ENCODE measurements around the gene COMMD9.
"Not testable (repeated sequence)": the region's sequence is repeated elsewhere in the genome, so short reads cannot be mapped to it uniquely, and the experiment has no call there.

The COMMD9 gene

GRCh38 chr11:36289226-36289852 lies at the start of gene COMMD9:
COMMD9 (minus strand) TSS chr11:36289424; CDS start chr11:36289412, 12 bp downstream.
- DNase-seq = peak; percentile 79

GRCh38 chr11:36333897-36334296 lies 44.7 kb upstream of the COMMD9 start:
- DNase-seq = no peak

GRCh38 chr11:36333468-36333867 lies 44.2 kb upstream of the COMMD9 start:
- DNase-seq = no peak

GRCh38 chr11:36330411-36330810 lies 41.2 kb upstream of the COMMD9 start:
- no peak for DNase-seq

- DNase-seq = no peak
Measured at GRCh38 chr11:36328966-36329673, 39.9 kb upstream of the COMMD9 start.

- no peak for DNase-seq
Measured at GRCh38 chr11:36326524-36327419, 37.5 kb upstream of the COMMD9 start.

GRCh38 chr11:36325403-36325802 lies 36.2 kb upstream of the COMMD9 start:
- DNase-seq = not testable (repeated sequence)

GRCh38 chr11:36324956-36325355 lies 35.7 kb upstream of the COMMD9 start:
- not testable (repeated sequence) for DNase-seq

GRCh38 chr11:36317992-36318391 lies 28.8 kb upstream of the COMMD9 start:
- DNase-seq = no peak

- DNase-seq = no peak
Measured at GRCh38 chr11:36316049-36316448, 26.8 kb upstream of the COMMD9 start.

- DNase-seq = no peak
Measured at GRCh38 chr11:36314434-36314767, 25.2 kb upstream of the COMMD9 start.

GRCh38 chr11:36313750-36314433 lies 24.7 kb upstream of the COMMD9 start:
- DNase-seq = no peak

- no peak for DNase-seq
Measured at GRCh38 chr11:36312611-36313472, 23.6 kb upstream of the COMMD9 start.

GRCh38 chr11:36311926-36312595 lies 22.8 kb upstream of the COMMD9 start:
- DNase-seq = peak; percentile 84

GRCh38 chr11:36309779-36310178 lies 20.6 kb upstream of the COMMD9 start:
- DNase-seq = no peak

GRCh38 chr11:36308577-36308976 lies 19.4 kb upstream of the COMMD9 start:
- DNase-seq = no peak

GRCh38 chr11:36306888-36307287 lies 17.7 kb upstream of the COMMD9 start:
- no peak for DNase-seq

- no peak for DNase-seq
Measured at GRCh38 chr11:36305047-36305446, 15.8 kb upstream of the COMMD9 start.

- DNase-seq = no peak
Measured at GRCh38 chr11:36304351-36304750, 15.1 kb upstream of the COMMD9 start.

- DNase-seq = no peak
Measured at GRCh38 chr11:36300650-36301049, 11.4 kb upstream of the COMMD9 start.

- DNase-seq = no peak
Measured at GRCh38 chr11:36296884-36297543, 7.8 kb upstream of the COMMD9 start.

Data from NCI-H524 treated with DMSO at 0.1 percent for 48 hours (cell line).